Aorta (tissue), 5 donors: ENCODE data around the gene SPOP. TPM values are rescaled to one million over a fixed set of nuclear protein-coding genes. Genes with fewer than 3 reads are reported as not detected.

Experiments used
- ATAC-seq: fragments of 200-7000 bp; cut with Tn5 transposase; one replicate; pipeline ENCODE4 v1.9.1; 2022; ENCODE audit warnings: moderate library complexity; ENCODE audit not compliant: low FRiP score
- DNase-seq, 2 donors: peaks; one replicate each; pipeline ENCODE4 v3.0.0-alpha.2; 2020
- H3K27ac ChIP-seq, 2 donors: one replicate each; pipeline ENCODE4 v1.5.1; 2013; ENCODE audit warnings: low read length in 2 of 2, mild to moderate bottlenecking in 2 of 2, moderate library complexity in 2 of 2, control low read depth in 1 of 2, inconsistent platforms in 1 of 2, low read depth in 1 of 2
- H3K27me3 ChIP-seq, 2 donors: one replicate each; pipeline ENCODE4 v1.6.1; 2013; ENCODE audit warnings: control low read depth in 1 of 2, low read length in 1 of 2, mild to moderate bottlenecking in 1 of 2, moderate library complexity in 1 of 2; ENCODE audit not compliant: insufficient read depth in 2 of 2, control insufficient read depth in 1 of 2
- H3K36me3 ChIP-seq, 2 donors: one replicate each; pipeline ENCODE4 v1.6.1; 2013; ENCODE audit warnings: control low read depth in 1 of 2, low read length in 1 of 2, mild to moderate bottlenecking in 1 of 2; ENCODE audit not compliant: insufficient read depth in 2 of 2, control insufficient read depth in 1 of 2
- H3K4me1 ChIP-seq, 2 donors: one replicate each; pipeline ENCODE4 v1.6.1; 2013; ENCODE audit warnings: low read length in 2 of 2, control low read depth in 1 of 2, mild to moderate bottlenecking in 1 of 2, moderate library complexity in 1 of 2; ENCODE audit not compliant: insufficient read depth in 2 of 2, control insufficient read depth in 1 of 2
- H3K4me3 ChIP-seq, 2 donors: one replicate each; pipeline ENCODE4 v1.5.1; 2013; ENCODE audit warnings: low read length in 2 of 2, control low read depth in 1 of 2, mild to moderate bottlenecking in 1 of 2
- H3K9me3 ChIP-seq: one replicate; pipeline ENCODE4 v1.6.1; 2013; ENCODE audit warnings: mild to moderate bottlenecking, low read length; ENCODE audit not compliant: control insufficient read depth
- WGBS, 2 donors: extraction: QIAGEN DNeasy Blood & Tissue Kit; methylation state at CpG; one replicate each; pipeline ENCODE4 v1.1.7; 2013; 5-methylcytosine and 5-hydroxymethylcytosine counted together
- intact Hi-C, 2 donors: fragments of 100-400 bp; cut with DNase I; formaldehyde crosslinking; loops; one replicate each; pipeline versions ENCODE4 v1.14.2 to v1.15.0; 2022
- polyA plus RNA-seq, 2 donors: library from polyadenylated mRNA; stranded (reverse); fragments of 200-250 nt; gene quantifications; one replicate each; pipeline ENCODE4 v1.2.3, GENCODE V29; 2013
- total RNA-seq, 2 donors: library from RNA; stranded (reverse); fragmentation: NEBNext Ultra II Directional; extraction: Animal tissue kit (Norgen Biotek cat#: 25700); gene quantifications; one replicate each; pipeline ENCODE4 v1.2.1, GENCODE V29; 2021
- donor health status: healthy with polysubstance abuse.
- donor health status: Bipolar disorder and iron deficiency.
- donor health status: DM: no; HTN: no; CAD: no.
- donor health status: DM: no; HTN: no; CAD: no.
- donor health status: DM: yes; HTN: yes; CAD: no.

The SPOP gene
- total and polyA plus RNA-seq, 4 donors = 54.5 to 289 (median 86.8) TPM

GRCh38 chr17:49566668-49567071 is 111.2 kb downstream of the SPOP start:
- H3K36me3 ChIP-seq = no peaks in the 10 kb centered on the region
- no peaks in the 10 kb centered on the region for H3K27me3 ChIP-seq
- no peak for ATAC-seq
- DNase-seq = peak; percentile 22 to 50
- no peak overlapping the region for H3K4me3 ChIP-seq
- H3K9me3 ChIP-seq = no peaks in the 10 kb centered on the region
- WGBS, 2 donors = 31 to 35% methylated on average over 5 of the region's 5 CpGs
- intact Hi-C loops = loop anchor here (5.0 to 10.0 kb wide), 4 partner anchors 221 to 518 kb away; partner anchors contain the start of genes KAT7 (in 2 of the 2) and DLX3 (in 1 of the 2)
- H3K4me1 ChIP-seq = peaks cover 0 to 5% of the 10 kb centered on the region in 2 donors
- H3K27ac ChIP-seq = peak overlapping the region in 1 of 2 donors; percentile 90

GRCh38 chr17:49565948-49566491 is 111.9 kb downstream of the SPOP start:
- no peak overlapping the region for H3K4me3 ChIP-seq
- WGBS, 2 donors = 5 to 11% methylated on average over 14 of the region's 14 CpGs

GRCh38 chr17:49564638-49565037 is 113.3 kb downstream of the SPOP start:
- peaks cover 0 to 5% of the 10 kb centered on the region in 2 donors for H3K4me1 ChIP-seq
- ATAC-seq = no peak
- no peak overlapping the region for H3K27ac ChIP-seq
- no peaks in the 10 kb centered on the region for H3K27me3 ChIP-seq
- 75 to 80% methylated on average over 4 of the region's 4 CpGs for WGBS, 2 donors
- H3K36me3 ChIP-seq = no peaks in the 10 kb centered on the region
- H3K4me3 ChIP-seq = no peak overlapping the region
- H3K9me3 ChIP-seq = no peaks in the 10 kb centered on the region
- no peak for DNase-seq
- intact Hi-C loops = loop anchor here (5.0 to 10.0 kb wide), 4 partner anchors 223 to 520 kb away; partner anchors contain the start of genes DLX3 (in 2 of the 2) and KAT7 (in 2 of the 2)

More at GRCh38 chr17:49565948-49566491, 111.9 kb downstream of the SPOP start:
- peak; percentile 62 to 89 for DNase-seq
- H3K27me3 ChIP-seq = no peaks in the 10 kb centered on the region
- ATAC-seq = peak; percentile 58
- peaks cover 0 to 5% of the 10 kb centered on the region in 2 donors for H3K4me1 ChIP-seq
- H3K36me3 ChIP-seq = no peaks in the 10 kb centered on the region
- no peaks in the 10 kb centered on the region for H3K9me3 ChIP-seq
- H3K27ac ChIP-seq = peak overlapping the region in 1 of 2 donors; percentile 60
- intact Hi-C loops = loop anchor here (5.0 to 10.0 kb wide), 4 partner anchors 221 to 519 kb away; partner anchors contain the start of genes KAT7 (in 2 of the 2) and DLX3 (in 1 of the 2)

GRCh38 chr17:49557312-49558024 is 120.4 kb downstream of the SPOP start:
- ATAC-seq = no peak
- 18 to 19% methylated on average over 9 of the region's 9 CpGs for WGBS, 2 donors

GRCh38 chr17:49556223-49556943 is 121.5 kb downstream of the SPOP start:
- Histone ChIP-seq H3K27me3 (no peaks in the 10 kb centered on the region), H3K27ac (no peak overlapping the region), H3K4me3 (no peak overlapping the region), H3K36me3 (no peaks in the 10 kb centered on the region), H3K9me3 (no peaks in the 10 kb centered on the region), H3K4me1 (no peaks in the 10 kb centered on the region)
- DNase-seq (peak; percentile 81 to 94), ATAC-seq (peak; percentile 91)
- intact Hi-C loops = loop anchor here (1.0 to 10.0 kb wide), 5 partner anchors 60 to 242 kb away; no protein-coding TSS in a partner anchor
- 14% methylated on average over 29 to 30 of the region's 30 CpGs for WGBS, 2 donors

More at GRCh38 chr17:49557312-49558024, 120.4 kb downstream of the SPOP start:
- Histone ChIP-seq H3K9me3 (no peaks in the 10 kb centered on the region), H3K4me3 (no peak overlapping the region), H3K4me1 (no peaks in the 10 kb centered on the region), H3K36me3 (no peaks in the 10 kb centered on the region), H3K27me3 (no peaks in the 10 kb centered on the region), H3K27ac (no peak overlapping the region)
- intact Hi-C loops = loop anchor here (2.0 to 10.0 kb wide), 4 partner anchors 65 to 243 kb away; no protein-coding TSS in a partner anchor
- peak; percentile 43 to 57 for DNase-seq

- Histone ChIP-seq H3K9me3 (no peaks in the 10 kb centered on the region), H3K4me1 (no peaks in the 10 kb centered on the region), H3K36me3 (no peaks in the 10 kb centered on the region), H3K27ac (no peak overlapping the region), H3K4me3 (no peak overlapping the region), H3K27me3 (no peaks in the 10 kb centered on the region)
- 65 to 66% methylated on average over 19 of the region's 19 CpGs for whole genome bisulfite sequencing, 2 donors
- ATAC-seq (peak; percentile 26), DNase-seq (peak; percentile 34 to 73)
- intact Hi-C loops = loop anchor here (1.0 to 10.0 kb wide), 5 partner anchors 59 to 241 kb away; no protein-coding TSS in a partner anchor
Observed at GRCh38 chr17:49555495-49556222, 122.2 kb downstream of the SPOP start.

GRCh38 chr17:49554694-49555494 is 123.0 kb downstream of the SPOP start:
- H3K27ac ChIP-seq = no peak overlapping the region
- H3K9me3 ChIP-seq = no peaks in the 10 kb centered on the region
- H3K36me3 ChIP-seq = no peaks in the 10 kb centered on the region
- intact Hi-C loops = loop anchor here (5.0 to 10.0 kb wide), 4 partner anchors 43 to 240 kb away; no protein-coding TSS in a partner anchor
- ATAC-seq = no peak
- peak; percentile 41 to 73 for DNase-seq
- no peaks in the 10 kb centered on the region for H3K4me1 ChIP-seq
- WGBS, 2 donors = 64 to 71% methylated on average over 14 of the region's 14 CpGs
- no peaks in the 10 kb centered on the region for H3K27me3 ChIP-seq
- no peak overlapping the region for H3K4me3 ChIP-seq
